ENCODE data around the gene SLC38A5. TPM values are rescaled to one million over a fixed set of nuclear protein-coding genes. Genes with fewer than 3 reads are reported as not detected.

Gene SLC38A5
- total and polyA plus RNA-seq, 2 donors from 2014 or later, result 2.9 to 8.3 TPM

DNA sequence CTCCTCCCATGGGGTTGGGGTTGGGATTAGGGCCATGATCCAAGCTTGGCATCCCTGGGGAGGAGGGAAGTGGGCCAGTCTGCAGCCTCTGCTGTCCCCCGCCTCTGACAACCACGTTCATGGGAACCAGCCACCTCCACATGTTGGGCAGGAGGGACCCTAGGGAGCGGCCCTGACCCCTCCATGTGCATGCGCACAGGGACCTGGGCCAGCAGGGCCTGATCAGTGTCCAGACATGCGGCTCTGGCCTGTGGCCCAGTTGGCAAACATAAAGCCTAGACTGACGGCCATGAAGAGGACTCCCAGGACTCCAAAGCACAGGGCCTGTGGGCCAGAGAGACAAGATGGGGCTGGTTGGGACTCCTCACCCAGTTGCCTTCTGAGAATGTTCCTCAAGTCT, 11.3 kb downstream of the SLC38A5 start:
- FAIRE-seq, result no peak

DNA sequence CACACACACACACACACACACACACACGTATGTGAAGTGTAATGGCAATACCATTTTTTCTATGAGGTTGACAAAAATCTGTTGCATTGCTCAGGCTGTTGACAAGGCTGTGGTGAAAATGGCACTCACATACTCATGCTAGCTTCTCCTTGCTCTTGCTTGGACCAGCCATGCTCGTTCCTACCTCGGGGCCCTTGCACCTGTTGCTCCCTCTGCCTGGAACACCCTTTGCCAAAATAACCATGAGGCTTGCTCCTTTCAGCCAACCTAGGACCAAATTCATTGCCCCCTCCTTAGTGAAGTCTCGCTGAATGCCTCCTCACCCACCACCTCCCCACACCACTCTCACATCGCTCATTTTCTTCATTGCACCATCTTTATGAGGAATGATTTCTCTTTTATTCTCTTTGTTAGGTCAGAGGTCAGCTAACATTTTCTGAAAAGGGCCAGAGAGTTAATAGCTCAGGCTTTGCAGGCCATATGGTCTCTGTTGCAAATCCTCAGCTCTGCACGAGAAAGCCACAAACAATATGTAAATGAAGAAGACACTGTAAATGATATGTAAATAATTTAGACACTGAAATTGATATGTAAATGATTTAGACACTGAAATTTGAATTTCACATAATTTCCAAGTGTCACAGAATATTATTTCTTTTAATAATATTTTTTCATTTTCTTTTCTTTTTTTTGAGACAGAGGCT, 13.3 kb downstream of the SLC38A5 start:
- FAIRE-seq (no peak), DNase-seq (no peak)
- intact Hi-C loops (cut with DNase I), result no loop called here
- no peak overlapping the region for H3K4me3 ChIP-seq (ENCODE audit: low read length in 3 of 3)
- H3K4me1 ChIP-seq (ENCODE audit: control insufficient read depth in 2 of 3, insufficient read depth in 2 of 3, low read depth in 1 of 3, low read length in 3 of 3), result no peaks in the 10 kb centered on the region
- no peaks in the 10 kb centered on the region for H3K36me3 ChIP-seq (ENCODE audit: control insufficient read depth in 2 of 3, insufficient read depth in 3 of 3, low read length in 3 of 3)
- H3K27ac ChIP-seq (ENCODE audit: low read depth in 2 of 2, low read length in 2 of 2), result no peak overlapping the region
- TF ChIP-seq, protein P1, sequence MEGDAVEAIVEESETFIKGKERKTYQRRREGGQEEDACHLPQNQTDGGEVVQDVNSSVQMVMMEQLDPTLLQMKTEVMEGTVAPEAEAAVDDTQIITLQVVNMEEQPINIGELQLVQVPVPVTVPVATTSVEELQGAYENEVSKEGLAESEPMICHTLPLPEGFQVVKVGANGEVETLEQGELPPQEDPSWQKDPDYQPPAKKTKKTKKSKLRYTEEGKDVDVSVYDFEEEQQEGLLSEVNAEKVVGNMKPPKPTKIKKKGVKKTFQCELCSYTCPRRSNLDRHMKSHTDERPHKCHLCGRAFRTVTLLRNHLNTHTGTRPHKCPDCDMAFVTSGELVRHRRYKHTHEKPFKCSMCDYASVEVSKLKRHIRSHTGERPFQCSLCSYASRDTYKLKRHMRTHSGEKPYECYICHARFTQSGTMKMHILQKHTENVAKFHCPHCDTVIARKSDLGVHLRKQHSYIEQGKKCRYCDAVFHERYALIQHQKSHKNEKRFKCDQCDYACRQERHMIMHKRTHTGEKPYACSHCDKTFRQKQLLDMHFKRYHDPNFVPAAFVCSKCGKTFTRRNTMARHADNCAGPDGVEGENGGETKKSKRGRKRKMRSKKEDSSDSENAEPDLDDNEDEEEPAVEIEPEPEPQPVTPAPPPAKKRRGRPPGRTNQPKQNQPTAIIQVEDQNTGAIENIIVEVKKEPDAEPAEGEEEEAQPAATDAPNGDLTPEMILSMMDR (IDR thresholded peaks at IDR 0.05; ENCODE audit: borderline replicate concordance, extremely low read depth, insufficient read depth), result no peak
- H3K9me3 ChIP-seq (ENCODE audit: control insufficient read depth in 2 of 3, insufficient read depth in 1 of 3, low read length in 3 of 3), result no peaks in the 10 kb centered on the region
- H3K9ac ChIP-seq (ENCODE audit: low read length in 3 of 3), result no peak overlapping the region
- no peaks in the 10 kb centered on the region for H3K27me3 ChIP-seq (ENCODE audit: control insufficient read depth, insufficient read depth, low read length)

More for the DNA sequence above, 11.3 kb downstream of the SLC38A5 start:
- no peaks in the 10 kb centered on the region for H3K4me1 ChIP-seq (ENCODE audit: control insufficient read depth in 2 of 3, insufficient read depth in 2 of 3, low read depth in 1 of 3, low read length in 3 of 3)
- intact Hi-C loops (cut with DNase I), result no loop called here
- H3K4me3 ChIP-seq (ENCODE audit: low read length in 3 of 3), result no peak overlapping the region
- no peaks in the 10 kb centered on the region for H3K36me3 ChIP-seq (ENCODE audit: control insufficient read depth in 2 of 3, insufficient read depth in 3 of 3, low read length in 3 of 3)
- TF ChIP-seq, protein P1 (IDR thresholded peaks at IDR 0.05; ENCODE audit: borderline replicate concordance, extremely low read depth, insufficient read depth), result no peak
- H3K9me3 ChIP-seq (ENCODE audit: control insufficient read depth in 2 of 3, insufficient read depth in 1 of 3, low read length in 3 of 3), result no peaks in the 10 kb centered on the region
- no peak overlapping the region for H3K9ac ChIP-seq (ENCODE audit: low read length in 3 of 3)
- no peak overlapping the region for H3K27ac ChIP-seq (ENCODE audit: low read depth in 2 of 2, low read length in 2 of 2)
- H3K27me3 ChIP-seq (ENCODE audit: control insufficient read depth, insufficient read depth, low read length), result no peaks in the 10 kb centered on the region
- DNase-seq, result peak in 1 of 5 donors; percentile 71

DNA sequence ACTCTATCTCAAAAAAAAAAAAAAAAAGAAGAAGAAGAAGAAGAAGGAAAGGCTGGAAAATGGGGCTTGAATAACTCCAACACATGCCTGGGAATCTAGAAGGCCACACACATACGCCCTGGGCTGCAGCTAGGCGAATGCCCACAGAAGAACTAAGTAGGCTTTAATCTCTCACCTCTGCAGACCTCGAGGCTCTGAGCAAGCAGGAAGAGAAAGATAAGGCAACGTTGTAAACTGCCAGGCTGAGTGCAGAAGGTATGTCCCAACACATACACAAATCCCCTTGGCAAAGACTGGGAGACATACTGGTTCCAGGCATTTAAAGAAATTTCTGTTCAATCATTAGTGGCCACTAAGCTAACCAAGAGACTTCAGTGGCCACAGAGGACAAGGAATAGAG, 18.4 kb downstream of the SLC38A5 start:
- intact Hi-C loops (cut with DNase I), result no loop called here

More for the DNA sequence above, 18.4 kb downstream of the SLC38A5 start:
- H3K27me3 ChIP-seq (ENCODE audit: control insufficient read depth, insufficient read depth, low read length), result no peaks in the 10 kb centered on the region
- H3K27ac ChIP-seq (ENCODE audit: low read depth in 2 of 2, low read length in 2 of 2), result no peak overlapping the region
- DNase-seq (no peak), FAIRE-seq (no peak)
- H3K4me1 ChIP-seq (ENCODE audit: control insufficient read depth in 2 of 3, insufficient read depth in 2 of 3, low read depth in 1 of 3, low read length in 3 of 3), result no peaks in the 10 kb centered on the region
- H3K9ac ChIP-seq (ENCODE audit: low read length in 3 of 3), result no peak overlapping the region
- no peak overlapping the region for H3K4me3 ChIP-seq (ENCODE audit: low read length in 3 of 3)
- no peaks in the 10 kb centered on the region for H3K9me3 ChIP-seq (ENCODE audit: control insufficient read depth in 2 of 3, insufficient read depth in 1 of 3, low read length in 3 of 3)
- TF ChIP-seq, protein P1 (IDR thresholded peaks at IDR 0.05; ENCODE audit: borderline replicate concordance, extremely low read depth, insufficient read depth), result no peak
- H3K36me3 ChIP-seq (ENCODE audit: control insufficient read depth in 2 of 3, insufficient read depth in 3 of 3, low read length in 3 of 3), result no peaks in the 10 kb centered on the region

Measured in kidney (tissue), 14 donors.